Activated CD8-positive, alpha-beta memory T cell treated with anti-CD3 and anti-CD28 coated beads, Interleukin-2, amount 50 U/mL, for 1 hour (primary cell): Measurements from ENCODE around the gene CAMK1.
A peak's percentile ranks its signal among the peaks of the same experiment; 100 is the strongest.
"Not testable (repeated sequence)": the region's sequence is repeated elsewhere in the genome, so short reads cannot be mapped to it uniquely, and the experiment has no call there.

Experiments
- DNase-seq: peaks from one replicate; pipeline ENCODE4 v3.0.0-alpha.2; 2020; ENCODE audit errors: extremely low read depth

CAMK1 gene

DNA sequence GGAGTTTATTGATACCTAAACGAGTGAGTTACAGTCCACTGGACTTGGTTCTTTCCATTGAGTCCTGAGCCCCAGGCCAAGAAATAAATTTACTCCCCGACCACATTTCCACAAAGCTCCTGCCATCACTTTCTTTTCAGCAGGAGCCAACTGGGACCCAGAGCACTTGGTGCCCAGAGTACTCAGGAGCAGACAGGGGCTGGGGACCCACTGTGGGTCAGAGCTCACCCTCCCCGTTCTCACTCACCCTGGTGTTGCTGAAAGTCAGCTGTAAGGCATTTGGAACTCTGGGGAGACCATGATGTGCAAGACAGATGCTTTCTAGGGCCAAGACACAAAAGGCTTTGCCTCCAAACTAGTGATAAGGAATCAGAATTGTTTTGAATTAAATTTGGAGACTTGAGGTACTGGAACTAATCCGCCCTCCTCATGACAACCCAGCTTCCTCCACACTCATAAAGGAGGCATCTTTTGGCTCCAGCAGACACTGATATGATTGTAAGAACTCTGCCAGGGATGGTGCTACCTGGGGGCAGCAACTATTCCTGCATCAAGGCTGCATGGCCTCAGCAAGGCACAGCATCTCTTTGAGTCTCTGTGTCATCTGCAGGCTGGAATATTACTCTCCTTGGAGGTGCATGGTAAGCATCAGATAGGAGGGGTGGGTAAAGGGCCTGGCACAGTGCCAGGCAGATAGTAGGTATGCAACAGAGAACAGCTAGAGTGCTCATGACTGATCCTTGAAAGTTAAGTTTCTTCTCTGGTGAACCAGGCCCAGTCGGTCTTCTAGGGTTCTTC, 7.3 kb upstream of the CAMK1 start:
- no peak for DNase-seq

DNA sequence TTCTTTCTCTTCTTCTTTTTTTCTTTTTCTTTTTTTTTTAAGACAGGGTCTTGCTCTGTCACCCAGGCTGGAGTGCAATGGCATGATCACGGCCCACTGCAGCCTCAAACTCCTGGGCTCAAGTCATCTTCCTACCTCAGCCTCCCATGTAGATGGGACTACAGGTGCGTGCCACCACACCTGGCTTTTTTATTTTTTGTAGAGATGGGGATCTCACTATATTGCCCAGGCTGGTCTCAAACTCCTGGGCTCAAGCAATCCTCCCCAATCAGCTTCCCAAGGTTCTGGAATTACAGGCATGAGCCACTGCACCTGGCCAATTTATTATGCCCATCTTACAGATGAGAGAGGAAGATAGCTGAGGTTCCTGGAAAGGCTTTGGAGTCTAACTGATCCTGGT, 1.3 kb upstream of the CAMK1 start:
- not testable (repeated sequence) for DNase-seq

DNA sequence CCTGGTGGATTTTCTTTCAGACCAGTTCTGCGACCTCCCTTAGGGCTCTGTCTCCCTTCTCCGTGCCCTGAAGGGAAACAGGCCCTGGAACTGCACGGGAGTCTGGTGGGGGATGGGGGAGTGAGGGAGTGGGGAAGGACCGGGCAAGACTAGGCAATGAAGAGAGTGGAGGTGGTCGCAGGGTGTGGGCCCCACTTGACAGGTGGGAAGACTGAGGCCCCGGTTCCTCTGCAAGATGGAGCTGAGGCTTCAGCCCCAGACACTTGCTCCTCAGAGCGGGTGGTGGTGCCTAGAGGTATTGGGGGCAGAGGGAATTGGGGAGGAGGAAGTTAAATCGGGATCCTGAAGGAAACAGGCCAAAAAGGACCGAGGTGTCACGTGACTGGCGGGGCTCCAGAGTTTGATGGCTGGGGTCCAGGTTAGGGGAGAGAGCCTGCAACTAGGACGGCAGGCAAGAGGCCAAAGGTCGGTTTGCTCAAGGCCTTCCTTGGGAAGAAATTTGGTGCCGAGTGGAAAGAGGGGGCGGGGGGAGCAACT, 597 bp upstream of the CAMK1 start:
- DNase-seq = no peak

DNA sequence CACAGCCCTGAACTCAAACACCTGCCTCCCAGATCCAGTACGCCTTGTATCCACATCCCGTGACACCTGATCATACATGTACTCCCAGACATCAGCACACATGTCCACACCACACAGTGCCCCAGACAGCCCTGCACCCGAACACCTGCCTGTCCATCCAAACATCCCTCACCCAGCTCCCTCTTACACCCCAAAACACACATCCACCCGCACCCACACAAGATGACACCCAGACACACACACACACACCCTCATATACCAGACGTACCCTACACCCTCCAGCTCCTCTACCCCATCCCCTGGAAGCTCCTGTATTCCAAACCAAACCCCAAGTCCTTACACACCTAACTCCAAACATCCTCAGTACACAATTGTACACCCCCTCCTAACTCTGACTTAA, 735 bp downstream of the CAMK1 start:
- no peak for DNase-seq

DNA sequence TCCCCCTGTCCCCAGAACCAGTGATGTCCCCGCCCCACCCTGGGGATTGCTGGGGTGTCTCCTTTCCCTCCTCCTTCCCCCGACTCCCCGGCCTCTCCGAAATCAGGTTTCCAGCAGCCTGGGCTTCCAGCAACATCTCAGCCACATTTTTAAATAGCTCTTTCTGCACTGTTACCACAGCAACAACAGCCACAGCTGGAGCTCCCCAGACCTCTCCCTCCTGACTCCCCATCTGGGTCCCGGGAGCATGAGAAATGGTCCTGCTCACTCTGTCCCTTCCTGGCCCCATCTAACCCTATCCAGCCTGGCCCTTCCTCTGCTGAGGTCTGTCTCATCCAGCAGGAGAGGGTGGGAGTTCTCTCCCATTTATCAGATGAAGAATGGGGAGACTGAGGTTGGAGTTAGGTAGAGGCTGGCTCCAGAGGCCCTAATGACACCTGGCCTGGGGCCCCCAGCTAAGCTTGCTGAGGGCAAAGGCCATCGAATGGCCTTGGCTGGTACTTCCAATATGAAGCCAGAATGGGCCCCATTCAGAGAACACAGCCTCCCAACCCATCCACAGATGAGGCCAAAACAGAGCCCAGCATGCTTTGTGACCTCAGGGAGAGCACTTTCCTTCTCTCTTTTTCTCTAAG, 1.5 kb downstream of the CAMK1 start:
- no peak for DNase-seq

DNA sequence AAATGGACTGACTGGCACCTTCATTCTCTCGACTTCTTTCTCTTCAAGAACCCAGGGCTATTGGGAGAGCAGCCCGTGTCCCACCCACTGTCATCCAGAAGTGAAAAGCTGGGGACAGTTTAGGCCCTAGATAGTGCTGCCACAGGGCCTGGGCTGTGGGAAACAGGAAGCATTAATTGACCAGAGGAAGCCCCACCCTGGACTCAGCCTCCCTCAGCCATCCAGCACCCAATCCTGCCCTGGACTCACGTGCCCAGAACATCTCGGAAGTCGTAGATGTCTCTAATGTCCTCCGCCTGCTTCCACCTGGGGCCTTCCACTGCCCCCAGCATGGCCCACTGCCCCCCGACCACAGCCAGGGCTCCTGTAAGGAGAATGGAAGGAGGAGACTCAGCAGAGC, 2.3 kb downstream of the CAMK1 start:
- DNase-seq = no peak

DNA sequence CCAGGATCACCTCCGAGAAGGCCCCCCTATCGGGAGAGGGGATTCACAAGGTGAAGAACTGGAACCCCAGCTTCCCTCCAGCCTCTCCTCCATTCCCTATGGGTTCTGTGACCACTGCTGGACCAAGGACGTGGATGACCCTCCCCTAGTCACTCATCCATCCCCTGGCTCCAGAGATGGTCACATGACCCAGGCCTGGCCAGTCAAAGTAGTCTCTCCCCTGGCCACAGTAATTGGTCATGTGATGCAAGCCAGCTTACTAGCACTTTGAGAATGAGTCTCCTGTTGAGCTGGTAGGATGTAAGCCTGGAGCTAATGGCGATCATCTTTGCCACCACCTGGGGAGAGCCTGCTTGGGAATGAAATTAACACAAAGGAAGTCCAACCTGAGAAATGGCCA, 3.9 kb downstream of the CAMK1 start:
- DNase-seq = no peak

DNA sequence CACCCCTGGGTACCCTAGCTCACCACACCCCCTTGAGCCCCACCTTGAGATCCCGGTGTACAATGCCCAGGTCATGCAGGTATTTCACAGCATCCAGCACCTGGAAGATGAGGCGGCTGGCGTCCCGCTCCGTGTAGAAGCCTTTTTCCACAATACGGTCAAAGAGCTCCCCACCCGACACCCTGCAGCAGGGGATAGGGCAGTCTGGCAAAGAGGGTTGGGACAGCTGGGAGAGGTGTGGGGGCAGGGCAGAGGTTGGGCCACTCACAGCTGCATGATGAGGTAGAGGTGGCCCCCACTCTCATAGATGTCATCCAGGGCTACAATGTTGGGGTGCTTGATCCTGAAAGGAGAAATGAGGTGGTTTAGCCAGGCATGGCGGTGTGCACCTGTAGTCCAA, 6.9 kb downstream of the CAMK1 start:
- no peak for DNase-seq

DNA sequence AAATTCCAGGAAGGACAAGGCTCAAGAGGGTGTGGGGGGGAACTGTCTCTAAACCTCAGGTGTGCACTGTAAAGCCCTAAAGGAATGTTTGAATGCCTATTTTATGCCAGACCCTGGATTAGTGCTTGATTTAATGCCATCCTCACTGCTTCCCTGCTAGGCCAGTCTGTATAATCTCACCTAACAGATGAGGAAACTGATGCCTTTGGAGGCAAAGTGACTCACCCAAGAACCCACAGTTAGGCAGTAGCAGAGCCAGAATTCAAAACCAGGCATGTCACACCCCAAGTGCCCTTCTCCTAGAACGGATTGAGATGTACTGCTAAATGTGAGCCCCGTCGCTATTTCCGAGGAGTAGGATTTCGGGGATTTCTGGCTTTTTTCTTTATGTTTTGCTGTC, 7.8 kb downstream of the CAMK1 start:
- DNase-seq = no peak

DNA sequence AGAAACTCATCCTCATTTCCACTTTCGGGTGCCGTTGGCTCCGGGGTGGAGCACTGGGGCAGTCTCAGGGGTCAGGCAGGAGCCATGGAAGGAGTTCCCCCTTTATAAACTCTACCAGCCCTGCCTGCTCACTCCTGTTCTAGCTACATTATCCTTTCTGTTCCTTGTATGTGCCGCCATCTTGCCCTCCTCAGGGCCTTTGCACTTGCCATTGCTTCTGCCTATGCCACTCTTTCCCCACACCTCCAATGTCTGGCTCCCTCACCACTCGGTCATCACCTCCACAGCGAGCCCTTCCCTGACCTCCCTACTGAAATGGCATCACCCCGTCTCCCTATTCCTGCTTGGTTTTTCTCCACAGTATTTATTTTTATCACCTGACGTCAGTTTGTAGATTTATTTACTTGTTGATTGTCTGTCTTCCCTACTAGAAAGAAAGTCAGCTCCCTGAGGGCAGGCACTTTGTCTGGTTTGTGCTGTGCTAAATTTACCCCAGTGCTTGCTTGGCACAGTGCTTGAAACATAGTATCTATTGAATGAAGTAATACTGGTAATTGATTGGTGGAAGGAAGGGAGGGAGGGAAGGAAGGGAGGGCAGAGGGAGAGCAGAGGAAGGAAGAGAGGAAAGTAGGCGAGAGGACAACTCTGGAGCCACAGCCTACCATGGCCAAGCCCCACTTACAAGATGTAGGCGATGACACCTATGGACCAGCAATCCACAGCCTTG, 8.8 kb downstream of the CAMK1 start:
- no peak for DNase-seq

DNA sequence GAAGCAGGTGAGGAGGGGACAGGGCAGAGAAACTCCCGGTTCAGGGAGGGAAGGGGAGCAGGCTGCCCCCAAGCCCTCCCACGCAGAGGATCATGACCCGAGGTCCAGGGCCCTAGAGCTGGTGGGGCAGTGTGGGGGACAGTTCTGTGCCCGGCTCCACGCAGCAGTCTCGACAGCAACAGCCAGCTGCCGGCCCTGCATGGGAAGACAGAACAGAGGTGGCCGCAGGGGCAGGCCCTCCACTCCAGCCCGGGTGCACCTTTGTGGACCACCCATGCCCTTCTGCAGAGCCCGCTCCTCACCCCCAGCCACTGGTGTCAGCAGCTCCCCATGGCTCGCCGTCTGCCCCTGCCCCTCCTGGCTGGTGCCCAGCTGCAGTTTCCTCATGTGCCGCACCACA, 12.3 kb downstream of the CAMK1 start:
- no peak for DNase-seq

DNA sequence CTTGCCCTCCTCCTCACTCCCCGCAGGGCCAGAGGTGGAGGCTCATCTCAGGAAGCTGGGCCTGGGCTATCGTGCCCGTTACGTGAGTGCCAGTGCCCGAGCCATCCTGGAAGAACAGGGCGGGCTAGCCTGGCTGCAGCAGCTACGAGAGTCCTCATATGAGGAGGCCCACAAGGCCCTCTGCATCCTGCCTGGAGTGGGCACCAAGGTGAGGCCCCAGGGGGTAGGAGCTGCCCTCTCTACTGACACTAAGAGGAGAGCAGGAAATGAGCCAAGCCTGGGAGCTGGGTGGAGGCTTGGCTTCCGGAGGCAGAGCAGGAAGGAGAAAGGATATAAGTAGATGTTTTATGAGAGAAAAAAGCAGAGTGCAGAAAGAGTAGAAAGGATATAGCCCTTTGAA, 15.1 kb downstream of the CAMK1 start:
- DNase-seq = no peak

DNA sequence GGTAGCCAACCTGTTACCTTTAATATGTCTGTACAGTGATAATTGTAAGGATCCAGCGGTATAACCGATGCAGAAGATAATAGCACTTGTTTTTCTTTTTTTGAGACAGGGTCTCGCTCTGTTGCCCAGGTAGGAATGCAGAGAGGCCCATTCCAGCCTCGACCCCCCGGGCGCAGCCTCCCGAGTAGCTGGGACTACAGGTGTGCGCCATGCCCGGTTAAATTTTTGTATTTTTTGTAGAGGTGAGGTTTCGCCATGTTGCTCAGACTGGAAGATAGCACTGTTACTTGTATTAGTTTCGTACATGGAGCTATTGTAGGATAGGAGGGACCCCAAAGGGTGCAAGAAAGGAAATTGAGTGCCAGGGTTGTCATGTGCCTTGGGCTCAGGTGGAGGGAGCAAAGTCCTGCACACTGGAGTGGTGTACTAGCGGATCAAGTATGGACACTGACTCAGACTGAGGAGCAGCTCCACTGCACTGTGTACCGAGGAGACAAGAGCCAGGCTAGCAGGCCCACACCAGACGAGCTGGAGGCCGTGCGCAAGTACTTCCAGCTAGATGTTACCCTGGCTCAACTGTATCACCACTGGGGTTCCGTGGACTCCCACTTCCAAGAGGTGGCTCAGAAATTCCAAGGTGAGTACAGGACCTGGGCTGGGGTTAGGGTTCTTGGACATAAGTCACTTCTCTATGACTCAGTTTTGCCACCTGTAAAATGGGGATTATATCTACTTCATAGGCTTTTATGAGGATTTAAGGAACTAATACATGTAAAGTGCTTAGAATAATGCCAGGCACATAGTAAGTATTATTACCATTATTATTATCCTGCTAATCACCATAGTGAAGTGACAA, 19.0 kb downstream of the CAMK1 start:
- DNase-seq = no peak

DNA sequence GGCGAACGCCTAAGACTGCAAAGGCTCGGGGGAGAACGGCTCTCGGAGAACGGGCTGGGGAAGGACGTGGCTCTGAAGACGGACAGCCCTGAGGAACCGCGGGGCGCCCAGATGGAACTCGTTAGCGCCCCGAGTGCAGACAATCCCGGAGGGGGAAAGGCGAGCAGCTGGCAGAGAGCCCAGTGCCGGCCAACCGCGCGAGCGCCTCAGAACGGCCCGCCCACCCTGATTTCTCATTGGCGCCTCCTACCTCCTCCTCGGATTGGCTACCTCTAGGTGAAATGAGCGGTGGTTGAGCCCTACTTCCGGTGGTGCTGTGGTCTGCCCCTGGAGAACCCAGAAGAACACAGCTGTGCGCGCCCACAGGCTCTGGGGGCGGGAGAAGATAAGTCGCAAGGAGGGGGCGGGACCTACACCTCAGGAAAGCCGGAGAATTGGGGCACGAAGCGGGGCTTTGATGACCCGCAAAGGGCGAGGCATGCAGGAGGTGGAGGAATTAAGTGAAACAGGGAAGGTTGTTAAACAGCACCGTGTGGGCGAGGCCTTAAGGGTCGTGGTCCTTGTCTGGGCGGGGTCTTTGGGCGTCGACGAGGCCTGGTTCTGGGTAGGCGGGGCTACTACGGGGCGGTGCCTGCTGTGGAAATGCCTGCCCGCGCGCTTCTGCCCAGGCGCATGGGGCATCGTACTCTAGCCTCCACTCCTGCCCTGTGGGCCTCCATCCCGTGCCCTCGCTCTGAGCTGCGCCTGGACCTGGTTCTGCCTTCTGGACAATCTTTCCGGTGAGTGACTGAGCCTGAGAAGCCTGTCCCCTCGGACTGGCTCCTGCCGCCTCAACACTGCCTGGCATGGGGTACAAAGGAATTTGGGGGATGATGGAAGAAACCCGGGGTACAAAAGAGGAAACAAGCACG, 19.8 kb downstream of the CAMK1 start, which contains the start of gene OGG1:
Gene OGG1 (plus strand): TSS at position 308 of the 911 bp plus-strand sequence. CDS start 335 bp downstream, at position 643.
- peak; percentile 89 for DNase-seq

DNA sequence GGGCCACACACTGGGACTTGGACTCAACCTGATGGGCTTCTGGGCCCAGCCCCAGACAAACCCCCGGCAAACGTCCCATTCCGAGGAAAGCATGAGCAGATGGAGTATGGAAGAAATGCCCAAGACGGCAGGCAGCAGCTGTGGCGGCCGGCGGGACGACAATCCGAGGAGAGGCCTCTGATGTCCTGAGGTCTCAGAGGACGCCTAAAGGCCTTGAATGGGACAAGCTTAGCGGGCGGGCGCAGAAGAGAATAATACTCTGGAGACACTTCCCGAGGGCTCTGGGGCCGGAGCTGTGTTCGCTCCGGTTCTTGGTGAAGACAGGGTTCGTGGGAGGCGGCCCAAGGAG, 20.5 kb downstream of the CAMK1 start:
- no peak for DNase-seq

DNA sequence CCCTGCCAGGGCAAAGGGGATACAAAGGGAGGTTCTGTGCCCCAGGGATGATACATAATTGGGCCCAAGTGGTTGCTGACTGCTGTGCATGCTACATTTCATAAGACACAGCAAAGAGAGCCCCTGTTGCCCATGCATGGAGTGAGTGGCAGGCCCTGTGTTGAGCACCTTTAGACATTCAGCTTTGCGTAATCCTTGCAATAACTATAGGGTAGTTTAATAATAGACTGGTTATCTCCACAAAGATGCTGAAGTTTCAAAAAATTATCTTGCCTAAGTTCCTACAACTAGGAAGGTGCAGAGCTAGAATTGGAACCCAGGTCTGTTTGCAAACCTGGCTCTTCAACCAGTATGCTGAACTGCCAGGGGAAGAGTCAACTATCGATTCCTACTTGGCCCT, 21.7 kb downstream of the CAMK1 start:
- DNase-seq = no peak

DNA sequence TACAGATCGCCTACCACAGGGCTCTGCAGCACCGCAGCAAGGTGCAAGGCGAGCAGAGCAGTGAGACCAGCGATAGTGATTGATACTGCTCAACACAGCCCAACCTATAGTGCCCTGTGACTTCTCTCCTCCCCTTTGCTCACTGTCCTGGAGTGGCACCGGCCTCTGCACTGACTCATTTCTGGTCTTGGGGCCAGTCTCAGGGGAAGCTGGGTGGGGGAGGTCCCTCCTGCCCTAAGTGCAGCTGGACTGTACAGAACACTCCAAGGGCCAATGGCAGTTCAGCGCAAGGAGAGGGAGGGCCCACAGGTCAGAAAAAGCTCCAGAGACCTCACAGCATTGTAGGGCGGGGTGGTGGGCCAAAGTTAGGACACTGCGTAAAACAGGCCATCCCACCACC, 22.5 kb downstream of the CAMK1 start:
- DNase-seq = no peak

DNA sequence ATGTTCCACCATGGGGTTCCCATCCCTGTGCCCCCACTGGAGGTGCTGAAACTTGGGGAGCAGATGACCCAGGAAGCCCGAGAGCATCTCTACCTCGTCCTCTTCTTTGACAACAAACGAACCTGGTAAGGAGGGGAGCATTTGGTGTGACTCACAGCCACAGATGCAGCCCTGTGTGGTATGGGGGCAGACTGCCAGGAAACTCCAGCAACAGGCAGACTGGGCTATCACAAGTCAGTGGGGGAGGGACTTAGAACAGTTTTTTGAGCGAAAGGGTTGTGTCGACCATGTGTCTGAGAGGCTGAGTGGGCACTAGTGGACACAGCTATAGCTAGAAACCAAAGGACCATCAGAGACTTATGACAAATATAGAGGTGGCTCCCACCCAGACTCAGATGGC, 23.4 kb downstream of the CAMK1 start:
- no peak for DNase-seq

DNA sequence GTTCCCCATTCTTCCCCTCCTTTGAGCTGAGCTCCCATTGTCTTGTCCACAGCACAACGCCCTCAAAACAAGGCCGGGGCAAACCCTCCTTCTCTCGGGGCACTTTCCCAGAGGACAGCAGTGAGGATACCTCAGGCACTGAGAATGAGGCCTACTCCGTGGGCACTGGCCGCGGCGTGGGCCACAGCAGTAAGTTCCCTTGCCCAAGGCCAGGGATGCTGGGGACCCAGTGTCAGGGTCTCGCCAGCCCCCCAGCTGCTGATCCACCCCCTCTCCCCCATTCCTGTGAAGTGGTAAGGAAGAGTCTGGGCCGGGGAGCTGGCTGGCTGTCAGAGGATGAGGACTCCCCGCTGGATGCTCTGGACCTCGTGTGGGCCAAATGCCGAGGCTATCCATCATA, 24.2 kb downstream of the CAMK1 start:
- DNase-seq = no peak

DNA sequence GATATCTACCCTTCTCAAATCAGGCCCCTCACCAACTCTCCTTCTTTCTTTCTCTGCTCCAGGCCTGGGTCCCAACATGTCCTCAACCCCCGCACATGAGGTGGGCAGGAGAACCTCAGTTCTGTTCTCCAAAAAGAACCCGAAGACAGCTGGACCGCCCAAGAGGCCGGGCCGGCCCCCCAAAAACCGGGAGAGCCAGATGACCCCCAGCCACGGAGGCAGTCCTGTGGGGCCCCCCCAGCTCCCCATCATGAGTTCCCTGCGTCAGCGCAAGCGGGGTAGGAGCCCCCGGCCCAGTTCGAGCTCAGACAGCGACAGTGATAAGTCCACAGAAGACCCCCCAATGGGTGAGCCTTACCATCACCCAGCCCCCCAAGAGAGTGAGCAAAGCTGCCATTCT, 25.6 kb downstream of the CAMK1 start:
- DNase-seq = no peak

DNA sequence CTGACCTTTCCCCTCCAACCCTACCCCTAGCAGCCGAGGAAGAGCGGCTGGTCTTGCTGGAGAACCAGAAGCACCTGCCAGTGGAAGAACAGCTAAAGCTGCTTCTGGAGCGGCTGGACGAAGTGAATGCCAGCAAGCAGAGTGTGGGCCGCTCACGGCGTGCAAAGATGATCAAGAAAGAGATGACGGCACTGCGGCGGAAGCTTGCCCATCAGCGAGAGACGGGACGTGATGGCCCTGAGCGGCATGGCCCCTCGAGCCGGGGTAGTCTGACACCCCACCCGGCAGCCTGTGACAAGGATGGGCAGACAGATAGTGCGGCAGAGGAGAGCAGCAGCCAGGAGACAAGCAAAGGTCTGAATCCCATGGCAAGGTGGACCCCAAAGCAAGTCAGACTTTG, 26.2 kb downstream of the CAMK1 start:
- no peak for DNase-seq
